GDM1 (cell line): Measurements from ENCODE around the gene SPOCK1.

ENCODE experiments used
- DNase-seq: peaks from one replicate; lab custom pipeline; 2025; lab: John Stamatoyannopoulos, UW

SPOCK1 gene

GRCh38 chr5:137361280-137361679 is 137.8 kb downstream of the SPOCK1 start:
- no peak for DNase-seq

- DNase-seq = no peak
Observed at GRCh38 chr5:137360607-137361006, 138.5 kb downstream of the SPOCK1 start.

- no peak for DNase-seq
Observed at GRCh38 chr5:137359941-137360340, 139.2 kb downstream of the SPOCK1 start.

- DNase-seq = no peak
Observed at GRCh38 chr5:137357436-137357835, 141.7 kb downstream of the SPOCK1 start.

GRCh38 chr5:137356127-137356526 is 143.0 kb downstream of the SPOCK1 start:
- no peak for DNase-seq

GRCh38 chr5:137355708-137356107 is 143.4 kb downstream of the SPOCK1 start:
- no peak for DNase-seq

- no peak for DNase-seq
Observed at GRCh38 chr5:137352095-137352494, 147.0 kb downstream of the SPOCK1 start.

- no peak for DNase-seq
Observed at GRCh38 chr5:137350791-137351190, 148.3 kb downstream of the SPOCK1 start.

- no peak for DNase-seq
Observed at GRCh38 chr5:137348759-137349158, 150.4 kb downstream of the SPOCK1 start.

- DNase-seq = no peak
Observed at GRCh38 chr5:137347865-137348264, 151.3 kb downstream of the SPOCK1 start.

- no peak for DNase-seq
Observed at GRCh38 chr5:137346281-137346680, 152.8 kb downstream of the SPOCK1 start.

GRCh38 chr5:137345396-137345795 is 153.7 kb downstream of the SPOCK1 start:
- DNase-seq = no peak

GRCh38 chr5:137344723-137345322 is 154.3 kb downstream of the SPOCK1 start:
- no peak for DNase-seq

- no peak for DNase-seq
Observed at GRCh38 chr5:137344021-137344420, 155.1 kb downstream of the SPOCK1 start.

GRCh38 chr5:137342764-137343163 is 156.4 kb downstream of the SPOCK1 start:
- no peak for DNase-seq

- no peak for DNase-seq
Observed at GRCh38 chr5:137341831-137342230, 157.3 kb downstream of the SPOCK1 start.

GRCh38 chr5:137340881-137341280 is 158.2 kb downstream of the SPOCK1 start:
- no peak for DNase-seq

- DNase-seq = no peak
Observed at GRCh38 chr5:137336565-137337120, 162.5 kb downstream of the SPOCK1 start.

GRCh38 chr5:137336161-137336560 is 163.0 kb downstream of the SPOCK1 start:
- DNase-seq = no peak

GRCh38 chr5:137335493-137335892 is 163.6 kb downstream of the SPOCK1 start:
- no peak for DNase-seq

- no peak for DNase-seq
Observed at GRCh38 chr5:137333928-137334327, 165.2 kb downstream of the SPOCK1 start.

GRCh38 chr5:137333475-137333874 is 165.7 kb downstream of the SPOCK1 start:
- DNase-seq = no peak

GRCh38 chr5:137332296-137332695 is 166.8 kb downstream of the SPOCK1 start:
- no peak for DNase-seq

GRCh38 chr5:137329586-137330296 is 169.4 kb downstream of the SPOCK1 start:
- DNase-seq = no peak
